ENCODE results near the gene GPR180.

DNA sequence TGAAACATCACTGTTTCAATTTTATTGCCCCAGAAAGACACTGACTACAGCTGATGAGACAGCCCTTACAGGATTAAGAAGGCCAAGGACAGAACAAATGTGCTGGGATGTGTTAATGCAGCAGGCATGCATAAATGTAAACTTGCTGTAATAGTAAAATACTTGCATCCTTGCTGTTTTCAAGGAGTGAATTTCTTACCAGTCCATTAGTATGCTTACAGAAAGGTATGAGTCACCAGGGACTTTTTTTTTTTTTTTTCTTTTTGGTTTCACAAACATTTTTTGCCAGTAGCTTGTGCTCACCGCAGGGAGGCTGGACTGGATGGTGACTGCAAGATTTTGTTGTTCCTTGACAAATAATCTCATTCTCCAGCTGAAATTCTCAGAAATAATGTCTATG, 55.1 kb downstream of the GPR180 start:
- TF ChIP-seq, protein P1, sequence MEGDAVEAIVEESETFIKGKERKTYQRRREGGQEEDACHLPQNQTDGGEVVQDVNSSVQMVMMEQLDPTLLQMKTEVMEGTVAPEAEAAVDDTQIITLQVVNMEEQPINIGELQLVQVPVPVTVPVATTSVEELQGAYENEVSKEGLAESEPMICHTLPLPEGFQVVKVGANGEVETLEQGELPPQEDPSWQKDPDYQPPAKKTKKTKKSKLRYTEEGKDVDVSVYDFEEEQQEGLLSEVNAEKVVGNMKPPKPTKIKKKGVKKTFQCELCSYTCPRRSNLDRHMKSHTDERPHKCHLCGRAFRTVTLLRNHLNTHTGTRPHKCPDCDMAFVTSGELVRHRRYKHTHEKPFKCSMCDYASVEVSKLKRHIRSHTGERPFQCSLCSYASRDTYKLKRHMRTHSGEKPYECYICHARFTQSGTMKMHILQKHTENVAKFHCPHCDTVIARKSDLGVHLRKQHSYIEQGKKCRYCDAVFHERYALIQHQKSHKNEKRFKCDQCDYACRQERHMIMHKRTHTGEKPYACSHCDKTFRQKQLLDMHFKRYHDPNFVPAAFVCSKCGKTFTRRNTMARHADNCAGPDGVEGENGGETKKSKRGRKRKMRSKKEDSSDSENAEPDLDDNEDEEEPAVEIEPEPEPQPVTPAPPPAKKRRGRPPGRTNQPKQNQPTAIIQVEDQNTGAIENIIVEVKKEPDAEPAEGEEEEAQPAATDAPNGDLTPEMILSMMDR (conservative IDR thresholded peaks at IDR 0.05): no peak
- TF ChIP-seq EZH2 (IDR thresholded peaks at IDR 0.05; ENCODE audit: low read depth): no peak

Measured in PC-9 (cell line).